Stomach (tissue), 4 donors: Measurements from ENCODE around the gene FSIP1.

Experiments used
- CTCF ChIP-seq, 7 experiments: fragments of 450-650 bp in 4 of 7; fragments of 200-600 bp in 3 of 7; sonication (generic) in 3 of 7; IDR thresholded peaks; one replicate each; pipeline ENCODE4 v1.5.1; 2016 to 2019; ENCODE audit warnings: antibody characterized with exemption in 7 of 7, control low read depth in 2 of 7, mild to moderate bottlenecking in 1 of 7
- POLR2A ChIP-seq, 4 donors: fragments of 450-650 bp; IDR thresholded peaks; one replicate each; pipeline ENCODE4 v1.6.1; 2016; ENCODE audit warnings: antibody characterized with exemption in 4 of 4, control low read depth in 2 of 4, mild to moderate bottlenecking in 1 of 4, moderate library complexity in 1 of 4
- POLR2AphosphoS5 ChIP-seq, 3 donors: sonication (generic); formaldehyde crosslinking; IDR thresholded peaks; one replicate each; pipeline ENCODE4 v1.6.1; 2016; ENCODE audit warnings: antibody characterized with exemption in 3 of 3

- TF ChIP-seq POLR2A (IDR thresholded peaks at IDR 0.05): no peak
- no peak for TF ChIP-seq POLR2AphosphoS5 (IDR thresholded peaks at IDR 0.05)
- TF ChIP-seq CTCF (IDR thresholded peaks at IDR 0.05): no peak
These were observed 46.0 kb downstream of the FSIP1 start for GRCh38 chr15:39736412-39737195.
